ENCODE results near the gene PDILT. TPM values are rescaled to one million over a fixed set of nuclear protein-coding genes. Genes with fewer than 3 reads are reported as not detected.
A peak's percentile ranks its signal among the peaks of the same experiment; 100 is the strongest.
"Not testable (repeated sequence)": the region's sequence is repeated elsewhere in the genome, so short reads cannot be mapped to it uniquely, and the experiment has no call there.

The PDILT gene
- total and polyA plus RNA-seq, 2 of the 8 experiments (the other 6 are each of a cell fraction or from before 2014, with no cell fraction given): not detected

GRCh38 chr16:20440731-20441130, 36.2 kb upstream of the PDILT start:
- FAIRE-seq; H3K4me2 ChIP-seq (ENCODE audit: insufficient read depth in 1 of 2, low read depth in 2 of 2, low read length in 2 of 2); H3K4me3 ChIP-seq (ENCODE audit: extremely low read depth in 1 of 4, insufficient read depth in 2 of 4, low read depth in 3 of 4, low read length in 4 of 4); H4K91ac ChIP-seq (replicated peaks; ENCODE audit: insufficient read length, low read length); H2BK5ac ChIP-seq (ENCODE audit: low read depth, low read length); H3K27me3 ChIP-seq (replicated peaks in 1 of 4; ENCODE audit: control insufficient read depth in 3 of 4, extremely low read depth in 1 of 4, insufficient read depth in 3 of 4, low read length in 3 of 4); H4K20me1 ChIP-seq (replicated peaks in 1 of 2; ENCODE audit: control insufficient read depth in 1 of 2, insufficient read depth in 2 of 2, low read length in 2 of 2); H2BK20ac ChIP-seq (ENCODE audit: low read length); POLR2A ChIA-PET (ENCODE audit: partially characterized antibody); H4K5ac ChIP-seq (ENCODE audit: insufficient read length, low read depth, low read length); H2AK5ac ChIP-seq (ENCODE audit: low read depth, low read length); CTCF ChIA-PET (ENCODE audit: partially characterized antibody); H3K18ac ChIP-seq (ENCODE audit: extremely low read depth, low read length); H2BK120ac ChIP-seq (replicated peaks; ENCODE audit: low read depth, low read length); H3K4me1 ChIP-seq (replicated peaks in 1 of 4; ENCODE audit: control insufficient read depth in 3 of 4, insufficient read depth in 4 of 4, low read length in 3 of 4); H3K79me2 ChIP-seq (ENCODE audit: control insufficient read depth in 1 of 2, insufficient read depth in 2 of 2, low read length in 2 of 2); H3K23ac ChIP-seq (ENCODE audit: insufficient read length); H2BK12ac ChIP-seq (ENCODE audit: low read depth, low read length); H4K8ac ChIP-seq (ENCODE audit: extremely low read depth, insufficient read depth, low read length); H2AFZ ChIP-seq (ENCODE audit: low read length); H3K9ac ChIP-seq (replicated peaks in 1 of 4; ENCODE audit: extremely low read depth in 1 of 4, low read depth in 3 of 4, low read length in 3 of 4); H3K23me2 ChIP-seq (ENCODE audit: low read depth, low read length); H3K14ac ChIP-seq (ENCODE audit: insufficient read length); H3K9me3 ChIP-seq (ENCODE audit: insufficient read depth in 2 of 2, low read depth in 1 of 2, low read length in 1 of 2); H3K27ac ChIP-seq (ENCODE audit: low read depth, low read length); H3K4ac ChIP-seq (replicated peaks; ENCODE audit: insufficient read length, low read depth, low read length); DNase-seq (ENCODE audit: low read depth in 1 of 2, low spot score in 2 of 2); H3K36me3 ChIP-seq (ENCODE audit: control insufficient read depth in 2 of 4, insufficient read depth in 4 of 4, low read length in 3 of 4); H3K56ac ChIP-seq (replicated peaks; ENCODE audit: insufficient read length, low read depth, low read length); H2BK15ac ChIP-seq (ENCODE audit: low read length); H3K79me1 ChIP-seq (ENCODE audit: low read depth, low read length): not testable (repeated sequence)
- WGBS, 2 experiments (ENCODE audit: extremely low coverage in 1 of 2, insufficient coverage in 1 of 2, insufficient read length in 1 of 2, insufficient replicate concordance in 2 of 2, low coverage in 1 of 2, low lambda C conversion rate in 2 of 2, missing lambda C conversion rate in 1 of 2): 81% methylated on average over 1 of the region's 1 CpG; no CpG with 5 or more reads in 1 of the 2 experiments

DNA sequence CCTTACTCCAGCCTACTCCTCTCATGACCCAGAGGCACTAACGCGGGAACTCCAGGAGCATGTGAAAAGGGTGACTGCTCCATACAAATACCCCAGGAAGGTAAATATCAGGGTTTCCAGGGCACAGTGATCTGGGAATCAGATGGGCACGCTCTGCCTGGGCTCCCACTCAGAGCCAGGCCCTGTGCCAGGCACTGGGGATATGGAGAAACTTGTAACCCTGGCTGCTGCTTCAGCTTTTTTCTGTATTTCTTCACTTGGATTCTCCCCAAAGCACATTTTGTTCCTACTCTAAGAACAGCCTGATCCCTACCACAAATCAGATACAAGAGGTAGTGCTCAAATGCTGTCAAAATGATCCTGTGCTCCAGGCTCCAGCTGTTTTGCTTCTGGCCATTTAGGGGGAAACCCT, 35.3 kb upstream of the PDILT start:
- H3K23me2 ChIP-seq (ENCODE audit: low read depth, low read length); DNase-seq (ENCODE audit: low read depth in 1 of 2, low spot score in 2 of 2); H3K4ac ChIP-seq (replicated peaks; ENCODE audit: insufficient read length, low read depth, low read length); CTCF ChIA-PET (ENCODE audit: partially characterized antibody); H3K27ac ChIP-seq (ENCODE audit: low read depth, low read length); H3K4me2 ChIP-seq (ENCODE audit: insufficient read depth in 1 of 2, low read depth in 2 of 2, low read length in 2 of 2); H3K56ac ChIP-seq (replicated peaks; ENCODE audit: insufficient read length, low read depth, low read length); H4K20me1 ChIP-seq (replicated peaks in 1 of 2; ENCODE audit: control insufficient read depth in 1 of 2, insufficient read depth in 2 of 2, low read length in 2 of 2); H3K18ac ChIP-seq (ENCODE audit: extremely low read depth, low read length); H3K4me3 ChIP-seq (ENCODE audit: extremely low read depth in 1 of 4, insufficient read depth in 2 of 4, low read depth in 3 of 4, low read length in 4 of 4); H3K9ac ChIP-seq (replicated peaks in 1 of 4; ENCODE audit: extremely low read depth in 1 of 4, low read depth in 3 of 4, low read length in 3 of 4); H4K8ac ChIP-seq (ENCODE audit: extremely low read depth, insufficient read depth, low read length); H2BK5ac ChIP-seq (ENCODE audit: low read depth, low read length); H2BK12ac ChIP-seq (ENCODE audit: low read depth, low read length); H3K4me1 ChIP-seq (replicated peaks in 1 of 4; ENCODE audit: control insufficient read depth in 3 of 4, insufficient read depth in 4 of 4, low read length in 3 of 4); H3K27me3 ChIP-seq (replicated peaks in 1 of 4; ENCODE audit: control insufficient read depth in 3 of 4, extremely low read depth in 1 of 4, insufficient read depth in 3 of 4, low read length in 3 of 4); H2BK20ac ChIP-seq (ENCODE audit: low read length); H4K5ac ChIP-seq (ENCODE audit: insufficient read length, low read depth, low read length); H3K14ac ChIP-seq (ENCODE audit: insufficient read length); H2BK120ac ChIP-seq (replicated peaks; ENCODE audit: low read depth, low read length); H3K23ac ChIP-seq (ENCODE audit: insufficient read length); H2BK15ac ChIP-seq (ENCODE audit: low read length); H3K36me3 ChIP-seq (ENCODE audit: control insufficient read depth in 2 of 4, insufficient read depth in 4 of 4, low read length in 3 of 4); H3K9me3 ChIP-seq (ENCODE audit: insufficient read depth in 2 of 2, low read depth in 1 of 2, low read length in 1 of 2); H3K79me2 ChIP-seq (ENCODE audit: control insufficient read depth in 1 of 2, insufficient read depth in 2 of 2, low read length in 2 of 2); H2AK5ac ChIP-seq (ENCODE audit: low read depth, low read length); H3K79me1 ChIP-seq (ENCODE audit: low read depth, low read length); H2AFZ ChIP-seq (ENCODE audit: low read length); H4K91ac ChIP-seq (replicated peaks; ENCODE audit: insufficient read length, low read length): not testable (repeated sequence)
- FAIRE-seq: peak; percentile 28
- 87% methylated on average over 3 of the region's 3 CpGs; no CpG with 5 or more reads in 1 of the 2 experiments for WGBS, 2 experiments (ENCODE audit: extremely low coverage in 1 of 2, insufficient coverage in 1 of 2, insufficient read length in 1 of 2, insufficient replicate concordance in 2 of 2, low coverage in 1 of 2, low lambda C conversion rate in 2 of 2, missing lambda C conversion rate in 1 of 2)
- POLR2A ChIA-PET (ENCODE audit: partially characterized antibody): interaction anchor here (0.6 kb wide), 1 partner anchor 474 kb away, joined by 3 read pairs; no protein-coding TSS in a partner anchor

Data from H1 (cell line).